ENCODE measurements around the gene NBPF3. TPM values are rescaled to one million over a fixed set of nuclear protein-coding genes. Genes with fewer than 3 reads are reported as not detected.
"Not testable (repeated sequence)": the region's sequence is repeated elsewhere in the genome, so short reads cannot be mapped to it uniquely, and the experiment has no call there.

The NBPF3 gene
- total RNA-seq, 3 donors from 2014 or later (not counting 1 experiment from before 2014, with no cell fraction given): 10.4 to 22.6 (median 13.1) TPM

GRCh38 chr1:21447311-21447710, 7.4 kb downstream of the NBPF3 start:
- Mint-ChIP-seq H3K4me1 (peaks cover 6 to 23% of the 10 kb centered on the region in 2 donors), H3K27me3 (ENCODE audit: low read depth in 2 of 2) (peaks cover 0 to 3% of the 10 kb centered on the region in 2 donors), H3K9me3 (no peaks in the 10 kb centered on the region), H3K27ac (no peak overlapping the region), H3K4me3 (no peak overlapping the region), H3K36me3 (peaks cover 18% of the 10 kb centered on the region)
- H3K4me1 ChIP-seq (ENCODE audit: control insufficient read depth, insufficient read depth, low read length): no peaks in the 10 kb centered on the region
- no peaks in the 10 kb centered on the region for H3K27me3 ChIP-seq (ENCODE audit: control insufficient read depth, insufficient read depth, low read length)
- WGBS (ENCODE audit: insufficient coverage): 100% methylated on average over 5 of the region's 5 CpGs
- H3K4me3 ChIP-seq (ENCODE audit: low read length): no peak overlapping the region
- TF ChIP-seq CTCF (IDR thresholded peaks at IDR 0.05): no peak
- no peaks in the 10 kb centered on the region for H3K9me3 ChIP-seq (ENCODE audit: control insufficient read depth, insufficient read depth, low read length)
- H3K27ac ChIP-seq (ENCODE audit: low read length): no peak overlapping the region
- H3K36me3 ChIP-seq (ENCODE audit: control insufficient read depth, insufficient read depth, low read length): no peaks in the 10 kb centered on the region
- DNase-seq: no peak
- no peak for ATAC-seq
- intact Hi-C loops (cut with micrococcal nuclease): no loop called here

GRCh38 chr1:21449906-21450305, 10.0 kb downstream of the NBPF3 start:
- no peaks in the 10 kb centered on the region for H3K9me3 Mint-ChIP-seq
- TF ChIP-seq CTCF (IDR thresholded peaks at IDR 0.05): no peak
- no peaks in the 10 kb centered on the region for H3K36me3 ChIP-seq (ENCODE audit: control insufficient read depth, insufficient read depth, low read length)
- H3K36me3 Mint-ChIP-seq: peaks cover 18% of the 10 kb centered on the region
- ATAC-seq (no peak), DNase-seq (no peak)
- no CpG with 5 or more reads among the region's 1 CpG for WGBS (ENCODE audit: insufficient coverage)
- H3K27me3 ChIP-seq (ENCODE audit: control insufficient read depth, insufficient read depth, low read length): no peaks in the 10 kb centered on the region
- no peak overlapping the region for H3K27ac Mint-ChIP-seq
- H3K4me3 ChIP-seq (ENCODE audit: low read length): no peak overlapping the region
- no peak overlapping the region for H3K4me3 Mint-ChIP-seq
- no peak overlapping the region for H3K27ac ChIP-seq (ENCODE audit: low read length)
- H3K9me3 ChIP-seq (ENCODE audit: control insufficient read depth, insufficient read depth, low read length): no peaks in the 10 kb centered on the region
- H3K4me1 Mint-ChIP-seq: peaks cover 18 to 39% of the 10 kb centered on the region in 2 donors
- intact Hi-C loops (cut with micrococcal nuclease): no loop called here
- H3K4me1 ChIP-seq (ENCODE audit: control insufficient read depth, insufficient read depth, low read length): no peaks in the 10 kb centered on the region
- peaks cover 0 to 3% of the 10 kb centered on the region in 2 donors for H3K27me3 Mint-ChIP-seq (ENCODE audit: low read depth in 2 of 2)

GRCh38 chr1:21451212-21451611, 11.3 kb downstream of the NBPF3 start:
- no peaks in the 10 kb centered on the region for H3K27me3 Mint-ChIP-seq (ENCODE audit: low read depth in 2 of 2)
- DNase-seq: no peak
- TF ChIP-seq CTCF (IDR thresholded peaks at IDR 0.05): no peak
- Histone ChIP-seq H3K36me3 (ENCODE audit: control insufficient read depth, insufficient read depth, low read length) (no peaks in the 10 kb centered on the region), H3K27me3 (ENCODE audit: control insufficient read depth, insufficient read depth, low read length) (no peaks in the 10 kb centered on the region), H3K27ac (ENCODE audit: low read length) (no peak overlapping the region), H3K4me1 (ENCODE audit: control insufficient read depth, insufficient read depth, low read length) (no peaks in the 10 kb centered on the region), H3K4me3 (ENCODE audit: low read length) (no peak overlapping the region), H3K9me3 (ENCODE audit: control insufficient read depth, insufficient read depth, low read length) (no peaks in the 10 kb centered on the region)
- H3K4me1 Mint-ChIP-seq: peaks cover 18 to 37% of the 10 kb centered on the region in 2 donors
- no CpG with 5 or more reads among the region's 1 CpG for WGBS (ENCODE audit: insufficient coverage)
- H3K27ac Mint-ChIP-seq: no peak overlapping the region
- no peak overlapping the region for H3K4me3 Mint-ChIP-seq
- peaks cover 18% of the 10 kb centered on the region for H3K36me3 Mint-ChIP-seq
- no peak for ATAC-seq
- intact Hi-C loops (cut with micrococcal nuclease): no loop called here
- H3K9me3 Mint-ChIP-seq: no peaks in the 10 kb centered on the region

- Mint-ChIP-seq H3K27ac (no peak overlapping the region), H3K4me1 (peaks cover 12 to 32% of the 10 kb centered on the region in 2 donors), H3K4me3 (no peak overlapping the region), H3K27me3 (ENCODE audit: low read depth in 2 of 2) (no peaks in the 10 kb centered on the region), H3K9me3 (no peaks in the 10 kb centered on the region), H3K36me3 (peaks cover 18% of the 10 kb centered on the region)
- Histone ChIP-seq H3K9me3 (ENCODE audit: control insufficient read depth, insufficient read depth, low read length) (no peaks in the 10 kb centered on the region), H3K27me3 (ENCODE audit: control insufficient read depth, insufficient read depth, low read length) (no peaks in the 10 kb centered on the region), H3K27ac (ENCODE audit: low read length) (no peak overlapping the region), H3K4me1 (ENCODE audit: control insufficient read depth, insufficient read depth, low read length) (no peaks in the 10 kb centered on the region), H3K4me3 (ENCODE audit: low read length) (no peak overlapping the region), H3K36me3 (ENCODE audit: control insufficient read depth, insufficient read depth, low read length) (no peaks in the 10 kb centered on the region)
- no peak for DNase-seq
- WGBS (ENCODE audit: insufficient coverage): 68% methylated on average over 1 of the region's 2 CpGs
- intact Hi-C loops (cut with micrococcal nuclease): no loop called here
- TF ChIP-seq CTCF (IDR thresholded peaks at IDR 0.05): no peak
- ATAC-seq: no peak
These were observed 12.1 kb downstream of the NBPF3 start for GRCh38 chr1:21451981-21452411.

- H3K9me3 Mint-ChIP-seq; H3K4me3 Mint-ChIP-seq; H3K36me3 ChIP-seq (ENCODE audit: control insufficient read depth, insufficient read depth, low read length); DNase-seq; H3K4me3 ChIP-seq (ENCODE audit: low read length); intact Hi-C loops (cut with micrococcal nuclease); ATAC-seq; H3K27ac ChIP-seq (ENCODE audit: low read length); H3K4me1 ChIP-seq (ENCODE audit: control insufficient read depth, insufficient read depth, low read length); H3K27me3 Mint-ChIP-seq (ENCODE audit: low read depth in 2 of 2); H3K36me3 Mint-ChIP-seq; H3K9me3 ChIP-seq (ENCODE audit: control insufficient read depth, insufficient read depth, low read length); H3K27me3 ChIP-seq (ENCODE audit: control insufficient read depth, insufficient read depth, low read length): not testable (repeated sequence)
- Mint-ChIP-seq H3K4me1 (peaks cover 12 to 28% of the 10 kb centered on the region in 2 donors), H3K27ac (peak overlapping the region in 1 of 2 donors; percentile 27)
- WGBS (ENCODE audit: insufficient coverage): 36% methylated on average over 3 of the region's 5 CpGs
These were observed 14.2 kb downstream of the NBPF3 start for GRCh38 chr1:21453964-21454614.

Measured in natural killer cell (primary cell).